ENCODE measurements around the gene NPW.

NPW gene

GRCh38 chr16:2019921-2020831, 591 bp downstream of the NPW start:
- H3K4me1 ChIP-seq (ENCODE audit: control insufficient read depth in 1 of 2, insufficient read depth in 1 of 2, low read depth in 1 of 2, low read length in 1 of 2) = peaks cover 10 to 12% of the 10 kb centered on the region in 2 experiments
- no peak overlapping the region for H3K4me3 ChIP-seq (ENCODE audit: low read depth in 1 of 2, low read length in 1 of 2)
- H3K9me3 ChIP-seq = no peaks in the 10 kb centered on the region
- no peak overlapping the region for H3K27ac ChIP-seq
- TF ChIP-seq CTCF (IDR thresholded peaks at IDR 0.05) = no peak
- H3K27me3 ChIP-seq = peaks cover 85% of the 10 kb centered on the region
- no peaks in the 10 kb centered on the region for H3K36me3 ChIP-seq

GRCh38 chr16:2022723-2023091, 3.1 kb downstream of the NPW start:
- Histone ChIP-seq H3K4me1 (ENCODE audit: control insufficient read depth in 1 of 2, insufficient read depth in 1 of 2, low read depth in 1 of 2, low read length in 1 of 2) (peaks cover 10 to 22% of the 10 kb centered on the region in 2 experiments), H3K36me3 (no peaks in the 10 kb centered on the region), H3K9me3 (no peaks in the 10 kb centered on the region), H3K27ac (no peak overlapping the region), H3K27me3 (peaks cover 99% of the 10 kb centered on the region), H3K4me3 (ENCODE audit: low read depth in 1 of 2, low read length in 1 of 2) (peak overlapping the region; percentile 57 to 66)
- TF ChIP-seq CTCF (IDR thresholded peaks at IDR 0.05) = no peak

GRCh38 chr16:2023092-2024031, 3.8 kb downstream of the NPW start:
- TF ChIP-seq CTCF (IDR thresholded peaks at IDR 0.05) = peak; percentile 99
- Histone ChIP-seq H3K9me3 (no peaks in the 10 kb centered on the region), H3K4me3 (ENCODE audit: low read depth in 1 of 2, low read length in 1 of 2) (peak overlapping the region; percentile 57 to 66), H3K4me1 (ENCODE audit: control insufficient read depth in 1 of 2, insufficient read depth in 1 of 2, low read depth in 1 of 2, low read length in 1 of 2) (peaks cover 10 to 22% of the 10 kb centered on the region in 2 experiments), H3K27ac (no peak overlapping the region), H3K36me3 (no peaks in the 10 kb centered on the region), H3K27me3 (peaks cover 99% of the 10 kb centered on the region)

- no peaks in the 10 kb centered on the region for H3K9me3 ChIP-seq
- H3K27me3 ChIP-seq = peaks cover 99% of the 10 kb centered on the region
- H3K36me3 ChIP-seq = no peaks in the 10 kb centered on the region
- no peak overlapping the region for H3K4me3 ChIP-seq (ENCODE audit: low read depth in 1 of 2, low read length in 1 of 2)
- no peak overlapping the region for H3K27ac ChIP-seq
- peaks cover 10 to 22% of the 10 kb centered on the region in 2 experiments for H3K4me1 ChIP-seq (ENCODE audit: control insufficient read depth in 1 of 2, insufficient read depth in 1 of 2, low read depth in 1 of 2, low read length in 1 of 2)
- TF ChIP-seq CTCF (IDR thresholded peaks at IDR 0.05) = no peak
Observed at GRCh38 chr16:2024032-2024420, 4.4 kb downstream of the NPW start.

- TF ChIP-seq CTCF (IDR thresholded peaks at IDR 0.05) = no peak
- Histone ChIP-seq H3K4me1 (ENCODE audit: control insufficient read depth in 1 of 2, insufficient read depth in 1 of 2, low read depth in 1 of 2, low read length in 1 of 2) (peaks cover 10 to 22% of the 10 kb centered on the region in 2 experiments), H3K27ac (no peak overlapping the region), H3K36me3 (no peaks in the 10 kb centered on the region), H3K4me3 (ENCODE audit: low read depth in 1 of 2, low read length in 1 of 2) (no peak overlapping the region), H3K9me3 (no peaks in the 10 kb centered on the region), H3K27me3 (peaks cover 99% of the 10 kb centered on the region)
Observed at GRCh38 chr16:2025251-2025650, 5.7 kb downstream of the NPW start.

Measured in neutrophil (primary cell).